HG03103 (cell line): ENCODE data around the gene ABLIM3.
"Not testable (repeated sequence)": the region's sequence is repeated elsewhere in the genome, so short reads cannot be mapped to it uniquely, and the experiment has no call there.

Experiments used
- ATAC-seq: cut with Tn5 transposase; IDR thresholded peaks from one replicate; pipeline ENCODE4 v1.9.1; 2021; ENCODE audit warnings: low read depth; ENCODE audit not compliant: unreplicated experiment

The ABLIM3 gene

GRCh38 chr5:149185067-149185466 is 43.8 kb downstream of the ABLIM3 start:
- ATAC-seq, result no peak

GRCh38 chr5:149186506-149186905 is 45.2 kb downstream of the ABLIM3 start:
- ATAC-seq, result no peak

GRCh38 chr5:149187617-149188016 is 46.3 kb downstream of the ABLIM3 start:
- not testable (repeated sequence) for ATAC-seq

- no peak for ATAC-seq
Observed at GRCh38 chr5:149188383-149188782, 47.1 kb downstream of the ABLIM3 start.

GRCh38 chr5:149195337-149195887 is 54.1 kb downstream of the ABLIM3 start:
- ATAC-seq, result no peak

DNA sequence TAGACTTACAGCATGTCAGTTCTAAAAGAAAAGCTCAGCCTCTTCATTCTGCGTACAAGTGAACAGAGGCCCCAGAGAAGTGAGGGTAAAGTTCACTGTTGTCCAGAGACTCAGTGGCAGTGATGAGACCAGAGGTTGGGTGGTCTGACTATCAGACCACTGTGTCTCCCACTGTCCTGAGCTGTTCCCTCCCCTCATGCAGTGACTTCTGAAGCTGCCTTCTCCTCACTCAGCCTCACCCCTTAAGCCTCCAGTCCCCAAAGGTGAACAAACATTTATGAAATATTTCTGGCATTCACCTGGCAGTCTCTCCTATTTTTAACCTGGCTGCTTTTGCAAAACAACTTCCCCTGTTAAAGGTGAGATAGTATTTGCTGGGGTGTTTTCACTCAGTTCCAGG is 54.7 kb downstream of the ABLIM3 start:
- no peak for ATAC-seq

DNA sequence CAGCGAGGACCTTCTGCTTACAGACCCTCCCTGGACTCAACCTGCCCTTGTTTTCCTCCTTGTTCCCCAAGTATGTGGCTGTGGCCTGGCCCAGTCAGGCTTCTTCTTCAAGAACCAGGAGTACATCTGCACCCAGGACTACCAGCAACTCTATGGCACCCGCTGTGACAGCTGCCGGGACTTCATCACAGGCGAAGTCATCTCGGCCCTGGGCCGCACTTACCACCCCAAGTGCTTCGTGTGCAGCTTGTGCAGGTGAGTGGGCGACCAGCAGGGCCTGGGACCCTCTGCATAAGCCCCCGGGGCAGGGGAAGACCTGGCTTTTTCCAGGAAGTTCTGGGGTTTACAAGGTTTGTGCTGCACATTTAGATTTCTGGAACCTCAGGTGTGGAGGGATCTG is 56.9 kb downstream of the ABLIM3 start:
- no peak for ATAC-seq

GRCh38 chr5:149200355-149200754 is 59.1 kb downstream of the ABLIM3 start:
- ATAC-seq, result no peak

DNA sequence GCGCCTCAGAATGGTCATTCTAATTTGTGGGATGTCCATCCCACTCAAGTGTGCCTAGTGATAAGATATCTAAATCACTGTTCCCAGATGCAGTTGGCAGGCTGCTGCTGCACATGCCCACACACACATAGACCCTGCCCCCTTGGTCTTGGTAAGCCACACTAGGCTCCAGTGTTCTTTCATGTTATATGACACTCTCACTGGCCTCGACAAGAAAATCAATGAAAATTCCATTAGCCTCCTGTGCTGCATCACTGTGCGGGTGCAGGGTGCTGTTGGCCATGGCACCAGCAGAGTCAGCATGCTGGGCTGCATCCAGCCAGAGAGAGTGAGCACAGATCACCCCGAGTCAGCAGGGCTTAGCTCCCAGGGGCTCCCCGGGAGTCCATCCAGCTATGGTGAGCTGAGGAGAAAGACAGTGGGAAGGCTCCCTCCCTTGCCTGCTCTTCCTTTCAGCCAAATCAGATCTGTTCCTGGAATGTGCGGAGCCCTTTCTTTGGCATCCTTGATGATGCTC is 59.9 kb downstream of the ABLIM3 start:
- ATAC-seq, result no peak

GRCh38 chr5:149202910-149203451 is 61.7 kb downstream of the ABLIM3 start:
- ATAC-seq, result no peak

DNA sequence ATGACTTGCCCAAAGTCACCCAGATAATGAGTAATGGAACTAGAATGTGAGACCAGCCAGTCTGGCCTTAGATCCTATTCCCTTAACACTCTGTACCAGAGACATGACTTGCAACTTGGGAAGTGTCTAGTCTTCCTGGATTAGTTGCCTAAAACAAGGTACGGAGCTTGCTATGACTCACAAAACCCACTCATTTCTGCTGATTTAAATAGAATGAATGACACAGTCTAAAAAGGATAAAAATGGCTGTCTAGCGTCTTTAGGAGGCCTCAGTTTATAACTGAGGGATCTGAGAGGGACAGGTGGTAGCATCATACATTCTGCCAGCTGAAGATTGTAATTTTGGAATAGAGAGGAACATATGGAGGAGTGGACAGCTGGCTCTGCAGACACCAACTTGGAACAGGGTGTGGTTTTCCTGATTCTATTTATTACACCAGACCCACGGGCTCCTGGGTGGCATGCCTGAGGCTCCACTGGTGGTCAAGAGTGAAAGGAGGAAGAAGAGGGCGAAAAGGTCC is 62.7 kb downstream of the ABLIM3 start:
- no peak for ATAC-seq

DNA sequence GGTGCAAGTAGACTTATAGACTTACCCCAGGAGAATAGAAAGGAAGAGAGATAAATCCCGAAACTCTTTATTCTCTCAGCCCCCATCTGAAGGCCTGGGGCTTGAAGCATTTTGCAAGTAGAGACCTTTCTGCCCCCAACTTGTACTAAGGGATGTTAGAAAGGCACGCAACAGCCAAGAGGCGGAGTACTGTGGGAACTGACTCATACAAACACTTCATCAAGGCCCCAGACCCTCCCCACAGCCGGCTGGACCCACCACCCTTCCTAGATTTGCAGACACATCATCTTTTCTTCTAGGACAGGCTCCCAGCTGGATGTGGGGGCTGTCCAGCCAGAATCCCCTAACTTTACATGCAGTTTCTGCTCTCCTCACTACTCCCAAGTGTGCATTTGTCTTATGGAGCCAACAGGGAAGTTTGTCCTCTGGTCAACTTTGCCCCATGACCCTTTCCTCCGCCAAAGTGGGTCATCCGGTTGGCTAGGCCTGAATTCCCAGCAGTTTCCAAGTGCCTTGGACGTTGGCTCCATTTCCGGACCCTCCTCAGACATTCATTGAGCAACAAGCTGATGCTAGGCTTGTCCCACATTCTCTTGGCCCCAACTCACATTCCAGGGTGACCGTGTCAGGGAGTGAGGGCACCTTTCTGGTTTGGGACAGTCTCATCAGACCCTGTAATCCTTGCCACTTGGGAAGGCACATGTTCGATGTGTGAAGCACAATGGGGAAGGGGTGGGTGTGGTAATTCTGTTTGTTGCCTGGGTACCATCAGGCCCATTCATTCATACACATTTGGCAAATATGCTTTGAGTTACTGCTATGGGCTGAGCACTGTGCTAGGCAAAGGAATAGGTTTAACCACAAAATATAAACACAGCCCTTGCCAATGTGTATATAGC is 64.6 kb downstream of the ABLIM3 start:
- no peak for ATAC-seq

DNA sequence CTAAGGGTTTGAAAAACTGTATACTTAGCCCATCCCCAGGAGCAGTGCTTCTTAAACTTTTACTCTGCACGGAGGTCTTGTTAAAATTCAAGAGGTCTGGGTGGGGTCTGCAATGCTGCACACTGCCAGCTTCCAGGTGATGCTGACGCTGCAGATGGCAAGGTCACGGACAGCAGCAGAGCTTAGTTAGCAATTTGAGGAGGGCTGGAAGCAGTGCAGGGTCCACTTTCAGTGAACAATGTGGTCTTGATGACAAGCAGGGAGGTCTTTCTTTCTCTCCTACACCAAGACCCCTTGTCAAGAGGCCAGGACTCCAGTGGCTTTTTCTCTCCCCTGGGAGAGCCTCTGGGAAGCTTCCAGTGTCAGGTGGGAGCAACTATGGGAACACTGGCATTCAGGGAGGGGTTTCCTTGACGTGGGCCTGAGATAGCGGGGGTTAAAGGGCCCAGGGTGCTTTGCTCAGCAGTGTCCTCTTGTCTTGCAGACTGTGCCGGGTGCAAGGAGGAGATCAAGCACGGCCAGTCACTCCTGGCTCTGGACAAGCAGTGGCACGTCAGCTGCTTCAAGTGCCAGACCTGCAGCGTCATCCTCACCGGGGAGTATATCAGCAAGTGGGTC is 65.3 kb downstream of the ABLIM3 start:
- no peak for ATAC-seq

DNA sequence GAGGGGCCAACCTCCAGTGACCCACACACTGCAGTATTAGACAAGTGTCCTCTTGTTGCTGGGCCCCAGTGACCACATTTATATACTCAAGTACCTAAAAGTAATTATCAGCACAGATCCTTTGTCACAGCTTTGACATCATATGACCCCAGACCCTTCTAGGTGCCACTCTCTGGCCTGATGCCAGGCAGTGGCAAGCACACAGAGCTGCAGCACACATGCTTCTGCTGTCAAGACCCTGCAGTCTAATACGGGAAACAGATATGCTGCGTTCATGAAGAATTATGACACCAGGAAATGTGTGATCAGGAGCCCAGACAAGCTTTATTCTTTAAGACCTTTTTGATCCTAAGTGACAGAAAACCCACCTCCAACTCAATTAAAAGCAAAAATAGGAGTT is 66.5 kb downstream of the ABLIM3 start:
- ATAC-seq, result no peak

GRCh38 chr5:149210225-149210624 is 68.9 kb downstream of the ABLIM3 start:
- no peak for ATAC-seq

- ATAC-seq, result no peak
Observed at GRCh38 chr5:149210968-149211490, 69.7 kb downstream of the ABLIM3 start.

DNA sequence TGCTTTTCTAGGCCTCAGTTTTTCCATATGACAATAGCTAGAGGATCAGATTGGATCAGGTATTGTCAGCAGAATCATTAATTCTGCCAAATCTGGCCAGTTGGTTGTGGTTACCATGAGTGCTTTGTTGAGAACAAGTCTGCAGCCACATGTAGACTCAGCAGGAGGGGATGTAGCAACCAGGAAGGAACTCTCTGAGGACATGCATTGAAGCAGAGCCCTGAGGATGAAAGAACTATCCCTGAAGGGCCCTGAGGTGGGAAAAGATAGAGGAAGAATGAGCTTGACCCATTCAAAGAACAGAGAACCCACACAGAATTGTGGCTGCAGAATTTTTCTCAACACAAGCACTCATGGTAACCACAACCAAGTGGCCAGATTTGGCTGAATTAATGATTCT is 70.3 kb downstream of the ABLIM3 start:
- ATAC-seq, result no peak

DNA sequence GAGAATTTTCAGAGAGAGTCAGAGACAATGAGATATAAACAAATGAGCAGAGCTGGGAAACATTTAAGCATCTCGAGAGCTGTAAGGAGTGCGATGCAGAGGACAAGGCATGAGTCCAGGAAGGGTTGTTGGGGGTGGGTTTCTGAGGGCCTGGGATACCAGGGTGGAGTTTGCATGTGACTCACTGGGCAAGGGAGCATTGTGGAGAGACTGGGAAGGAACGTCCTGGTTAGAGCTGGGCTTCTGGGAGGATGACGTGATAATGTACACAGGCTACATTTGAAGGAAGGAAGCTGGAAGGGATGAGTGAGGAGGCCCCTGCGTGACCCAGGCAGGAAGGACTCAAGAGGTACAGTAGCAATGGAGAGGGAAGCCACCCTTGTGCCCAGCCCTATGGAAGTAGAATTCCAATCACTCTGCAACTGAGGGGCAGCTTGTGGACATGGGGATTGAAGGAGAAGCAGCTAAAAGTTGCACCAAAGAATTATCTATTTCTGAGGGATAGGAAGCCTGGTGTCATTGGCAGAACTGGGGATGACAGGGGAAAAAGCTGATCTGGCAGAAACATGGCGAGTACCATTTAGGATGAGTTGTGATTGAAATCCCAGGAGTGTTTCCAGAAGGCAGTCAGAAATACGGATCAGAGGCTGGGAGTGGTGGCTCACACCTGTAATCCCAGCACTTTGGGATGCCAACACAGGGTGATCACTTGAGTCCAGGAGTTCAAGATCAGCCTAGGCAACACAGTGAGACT is 71.1 kb downstream of the ABLIM3 start:
- no peak for ATAC-seq

- no peak for ATAC-seq
Observed at GRCh38 chr5:149213264-149213880, 72.1 kb downstream of the ABLIM3 start.
